Fibroblast of lung (primary cell): ENCODE data around the gene ZNF106. TPM values are rescaled to one million over a fixed set of nuclear protein-coding genes. Genes with fewer than 3 reads are reported as not detected.

Source experiments
- DNase-seq, 2 donors: peaks; one replicate each; pipeline versions ENCODE4 v3.0.0 to v3.0.0-alpha.2; 2010; ENCODE audit warnings: low read depth in 2 of 2
- H2AFZ ChIP-seq: 2 replicates; pipeline ENCODE4 v1.5.1; 2012; ENCODE audit warnings: low read length, control low read depth, inconsistent platforms
- H3K27ac ChIP-seq: 2 replicates; pipeline ENCODE4 v1.5.1; 2011; ENCODE audit warnings: low read length, control low read depth; ENCODE audit not compliant: insufficient read depth
- H3K27me3 ChIP-seq: 2 replicates; pipeline ENCODE4 v1.5.1; 2011; ENCODE audit warnings: mild to moderate bottlenecking, low read length; ENCODE audit not compliant: control insufficient read depth, insufficient read depth
- H3K36me3 ChIP-seq: 2 replicates; pipeline ENCODE4 v1.5.1; 2011; ENCODE audit warnings: low read length; ENCODE audit not compliant: control insufficient read depth, insufficient read depth
- H3K4me1 ChIP-seq: 2 replicates; pipeline ENCODE4 v1.5.1; 2011; ENCODE audit warnings: low read length; ENCODE audit not compliant: control insufficient read depth, insufficient read depth; ENCODE audit errors: extremely low read depth
- H3K4me2 ChIP-seq: 2 replicates; pipeline ENCODE4 v1.5.1; 2011; ENCODE audit warnings: low read length, control low read depth; ENCODE audit not compliant: insufficient read depth; ENCODE audit errors: extremely low read depth
- H3K4me3 ChIP-seq, 4 experiments: fragments of 200-600 bp in 1 of 4; sonication (generic) in 1 of 4; replicated peaks in 1 of 4; 2 replicates each; pipeline ENCODE4 v1.5.1; 2011 to 2016; ENCODE audit warnings: low read length in 4 of 4, low read depth in 3 of 4, mild to moderate bottlenecking in 3 of 4, control low read depth in 2 of 4, inconsistent platforms in 1 of 4, mixed read lengths in 1 of 4; ENCODE audit not compliant: insufficient read depth in 1 of 4; ENCODE audit errors: control extremely low read depth in 1 of 4
- H3K79me2 ChIP-seq: 2 replicates; pipeline ENCODE4 v1.5.1; 2012; ENCODE audit warnings: mild to moderate bottlenecking, low read length, inconsistent platforms; ENCODE audit not compliant: control insufficient read depth, insufficient read depth
- H3K9ac ChIP-seq: 2 replicates; pipeline ENCODE4 v1.5.1; 2011; ENCODE audit warnings: mild to moderate bottlenecking, low read length, control low read depth; ENCODE audit not compliant: insufficient read depth
- H3K9me3 ChIP-seq: 2 replicates; pipeline ENCODE4 v1.5.1; 2012; ENCODE audit warnings: low read depth, low read length; ENCODE audit not compliant: control insufficient read depth, insufficient read depth
- H4K20me1 ChIP-seq: 2 replicates; pipeline ENCODE4 v1.5.1; 2011; ENCODE audit warnings: low read length; ENCODE audit not compliant: control insufficient read depth, insufficient read depth; ENCODE audit errors: extremely low read depth
- EZH2 ChIP-seq: IDR thresholded peaks from 2 replicates; pipeline ENCODE4 v1.5.1; 2012; ENCODE audit warnings: low read length, control low read depth, mild to moderate bottlenecking; ENCODE audit errors: missing control alignments
- polyA plus RNA-seq, 2 donors: library from polyadenylated mRNA; depleted of rRNA in 1 of 2; stranded (reverse) in 1 of 2; unstranded in 1 of 2; fragments of >200 nt; gene quantifications; 2 replicates each; pipeline ENCODE4 v1.2.1, GENCODE V29; 2011 to 2012; ENCODE audit warnings: missing spikeins in 1 of 2
- total RNA-seq: library from RNA; depleted of rRNA; stranded (reverse); fragments of >200 nt; gene quantifications from 2 replicates; pipeline ENCODE4 v1.2.1, GENCODE V29; 2014
- TF ChIP-seq, protein P1 (sequence below), 2 donors: IDR thresholded peaks in 1 of 2; conservative IDR thresholded peaks in 1 of 2; 1 replicate in 1 of 2; 2 replicates in 1 of 2; pipeline ENCODE4 v1.5.1; 2011 to 2012; ENCODE audit warnings: low read length in 2 of 2, control low read depth in 1 of 2, inconsistent platforms in 1 of 2, low read depth in 1 of 2, mild to moderate bottlenecking in 1 of 2

Gene ZNF106
- total and polyA plus RNA-seq, 2 donors (not counting 1 experiment from before 2014, with no cell fraction given) = 54.4 to 149 TPM

GRCh38 chr15:42364529-42364928 is 126.4 kb downstream of the ZNF106 start:
- no peak overlapping the region for H2AFZ ChIP-seq
- no peaks in the 10 kb centered on the region for H3K27me3 ChIP-seq
- no peaks in the 10 kb centered on the region for H4K20me1 ChIP-seq
- DNase-seq = no peak
- no peak overlapping the region for H3K4me2 ChIP-seq
- H3K36me3 ChIP-seq = no peaks in the 10 kb centered on the region
- H3K4me1 ChIP-seq = no peaks in the 10 kb centered on the region
- H3K79me2 ChIP-seq = no peaks in the 10 kb centered on the region
- TF ChIP-seq, protein P1, sequence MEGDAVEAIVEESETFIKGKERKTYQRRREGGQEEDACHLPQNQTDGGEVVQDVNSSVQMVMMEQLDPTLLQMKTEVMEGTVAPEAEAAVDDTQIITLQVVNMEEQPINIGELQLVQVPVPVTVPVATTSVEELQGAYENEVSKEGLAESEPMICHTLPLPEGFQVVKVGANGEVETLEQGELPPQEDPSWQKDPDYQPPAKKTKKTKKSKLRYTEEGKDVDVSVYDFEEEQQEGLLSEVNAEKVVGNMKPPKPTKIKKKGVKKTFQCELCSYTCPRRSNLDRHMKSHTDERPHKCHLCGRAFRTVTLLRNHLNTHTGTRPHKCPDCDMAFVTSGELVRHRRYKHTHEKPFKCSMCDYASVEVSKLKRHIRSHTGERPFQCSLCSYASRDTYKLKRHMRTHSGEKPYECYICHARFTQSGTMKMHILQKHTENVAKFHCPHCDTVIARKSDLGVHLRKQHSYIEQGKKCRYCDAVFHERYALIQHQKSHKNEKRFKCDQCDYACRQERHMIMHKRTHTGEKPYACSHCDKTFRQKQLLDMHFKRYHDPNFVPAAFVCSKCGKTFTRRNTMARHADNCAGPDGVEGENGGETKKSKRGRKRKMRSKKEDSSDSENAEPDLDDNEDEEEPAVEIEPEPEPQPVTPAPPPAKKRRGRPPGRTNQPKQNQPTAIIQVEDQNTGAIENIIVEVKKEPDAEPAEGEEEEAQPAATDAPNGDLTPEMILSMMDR (conservative IDR thresholded peaks at IDR 0.05 in 1 of 2, IDR thresholded peaks at IDR 0.05 in 1 of 2; ENCODE audit: low read depth in 1 of 2, low read length in 2 of 2) = no peak
- TF ChIP-seq EZH2 = no peak
- no peak overlapping the region for H3K9ac ChIP-seq
- H3K4me3 ChIP-seq = no peak overlapping the region
- no peaks in the 10 kb centered on the region for H3K9me3 ChIP-seq
- H3K27ac ChIP-seq = no peak overlapping the region

- H3K4me2 ChIP-seq = no peak overlapping the region
- no peak overlapping the region for H3K9ac ChIP-seq
- DNase-seq = no peak
- no peaks in the 10 kb centered on the region for H3K9me3 ChIP-seq
- H3K4me3 ChIP-seq = no peak overlapping the region
- H2AFZ ChIP-seq = no peak overlapping the region
- no peaks in the 10 kb centered on the region for H4K20me1 ChIP-seq
- no peak for TF ChIP-seq EZH2
- TF ChIP-seq, protein P1 (conservative IDR thresholded peaks at IDR 0.05 in 1 of 2, IDR thresholded peaks at IDR 0.05 in 1 of 2; ENCODE audit: low read depth in 1 of 2, low read length in 2 of 2) = no peak
- no peaks in the 10 kb centered on the region for H3K79me2 ChIP-seq
- H3K36me3 ChIP-seq = no peaks in the 10 kb centered on the region
- no peak overlapping the region for H3K27ac ChIP-seq
- H3K4me1 ChIP-seq = no peaks in the 10 kb centered on the region
- H3K27me3 ChIP-seq = no peaks in the 10 kb centered on the region
Observed at GRCh38 chr15:42363942-42364341, 127.0 kb downstream of the ZNF106 start.

GRCh38 chr15:42363487-42363886 is 127.5 kb downstream of the ZNF106 start:
- H2AFZ ChIP-seq = no peak overlapping the region
- H3K4me3 ChIP-seq = no peak overlapping the region
- TF ChIP-seq EZH2 = no peak
- TF ChIP-seq, protein P1 (conservative IDR thresholded peaks at IDR 0.05 in 1 of 2, IDR thresholded peaks at IDR 0.05 in 1 of 2; ENCODE audit: low read depth in 1 of 2, low read length in 2 of 2) = no peak
- no peaks in the 10 kb centered on the region for H3K36me3 ChIP-seq
- no peaks in the 10 kb centered on the region for H3K9me3 ChIP-seq
- no peak overlapping the region for H3K27ac ChIP-seq
- H3K4me2 ChIP-seq = no peak overlapping the region
- DNase-seq = no peak
- no peak overlapping the region for H3K9ac ChIP-seq
- no peaks in the 10 kb centered on the region for H4K20me1 ChIP-seq
- H3K79me2 ChIP-seq = no peaks in the 10 kb centered on the region
- no peaks in the 10 kb centered on the region for H3K4me1 ChIP-seq
- H3K27me3 ChIP-seq = no peaks in the 10 kb centered on the region

Other genes with a start within 250 kb of the ZNF106 start
- 15.4 and 24.6 TPM in 2 replicates for gene GANC, start 217.9 kb downstream of the ZNF106 start, total RNA-seq
- 14.2 and 15.1 TPM in 2 replicates for gene GANC, start 217.9 kb downstream of the ZNF106 start, polyA plus RNA-seq
- 54.2 and 61.8 TPM in 2 replicates for gene TMEM87A, start 217.7 kb downstream of the ZNF106 start, total RNA-seq
- gene TMEM87A, start 217.7 kb downstream of the ZNF106 start, polyA plus RNA-seq = 36.1 and 44.8 TPM in 2 replicates
- gene CAPN3, start 131.6 kb downstream of the ZNF106 start, total RNA-seq = 1.8 and 3.6 TPM in 2 replicates
- gene CAPN3, start 131.6 kb downstream of the ZNF106 start, polyA plus RNA-seq = 1.3 and 1.8 TPM in 2 replicates
- gene SNAP23, start 4.5 kb upstream of the ZNF106 start, total RNA-seq = 79.1 and 84.6 TPM in 2 replicates
- gene SNAP23, start 4.5 kb upstream of the ZNF106 start, polyA plus RNA-seq = 56.8 and 80.9 TPM in 2 replicates
- gene LRRC57, start 57.7 kb upstream of the ZNF106 start, total RNA-seq = 10.3 and 13.9 TPM in 2 replicates
- gene LRRC57, start 57.7 kb upstream of the ZNF106 start, polyA plus RNA-seq = 17.1 and 19.3 TPM in 2 replicates
- gene HAUS2, start 57.7 kb upstream of the ZNF106 start, total RNA-seq = 19.8 and 25.3 TPM in 2 replicates
- 26.2 and 30.4 TPM in 2 replicates for gene HAUS2, start 57.7 kb upstream of the ZNF106 start, polyA plus RNA-seq
- 4.4 and 8.3 TPM in 2 replicates for gene STARD9, start 84.5 kb upstream of the ZNF106 start, total RNA-seq
- 1.2 and 2.5 TPM in 2 replicates for gene STARD9, start 84.5 kb upstream of the ZNF106 start, polyA plus RNA-seq
- 8.9 and 9.5 TPM in 2 replicates for gene CDAN1, start 246.0 kb upstream of the ZNF106 start, total RNA-seq
- gene CDAN1, start 246.0 kb upstream of the ZNF106 start, polyA plus RNA-seq = 3.0 and 4.1 TPM in 2 replicates